ENCODE data around the gene LRRC3B. TPM values are rescaled to one million over a fixed set of nuclear protein-coding genes. Genes with fewer than 3 reads are reported as not detected.

LRRC3B gene
- total RNA-seq, 1 donor: not detected

GRCh38 chr3:26639339-26639738 is 16.8 kb downstream of the LRRC3B start:
- DNase-seq (ENCODE audit: low read depth): no peak
- no peak for TF ChIP-seq CTCF (IDR thresholded peaks at IDR 0.05; ENCODE audit: insufficient read depth, low read length)

GRCh38 chr3:26647078-26647477 is 24.5 kb downstream of the LRRC3B start:
- TF ChIP-seq CTCF (IDR thresholded peaks at IDR 0.05; ENCODE audit: insufficient read depth, low read length): no peak
- DNase-seq (ENCODE audit: low read depth): no peak
- H3K4me3 ChIP-seq (ENCODE audit: low read depth, low read length): no peak overlapping the region

More at GRCh38 chr3:26639339-26639738, 16.8 kb downstream of the LRRC3B start:
- H3K4me3 ChIP-seq (ENCODE audit: low read depth, low read length): no peak overlapping the region

GRCh38 chr3:26648461-26648860 is 25.9 kb downstream of the LRRC3B start:
- no peak overlapping the region for H3K4me3 ChIP-seq (ENCODE audit: low read depth, low read length)
- no peak for TF ChIP-seq CTCF (IDR thresholded peaks at IDR 0.05; ENCODE audit: insufficient read depth, low read length)
- DNase-seq (ENCODE audit: low read depth): no peak

- no peak overlapping the region for H3K4me3 ChIP-seq (ENCODE audit: low read depth, low read length)
- DNase-seq (ENCODE audit: low read depth): no peak
- TF ChIP-seq CTCF (IDR thresholded peaks at IDR 0.05; ENCODE audit: insufficient read depth, low read length): no peak
These were observed 29.6 kb downstream of the LRRC3B start for GRCh38 chr3:26652164-26652563.

GRCh38 chr3:26653811-26654425 is 31.3 kb downstream of the LRRC3B start:
- no peak for TF ChIP-seq CTCF (IDR thresholded peaks at IDR 0.05; ENCODE audit: insufficient read depth, low read length)
- H3K4me3 ChIP-seq (ENCODE audit: low read depth, low read length): no peak overlapping the region
- DNase-seq (ENCODE audit: low read depth): no peak

GRCh38 chr3:26655231-26655630 is 32.7 kb downstream of the LRRC3B start:
- H3K4me3 ChIP-seq (ENCODE audit: low read depth, low read length): no peak overlapping the region
- no peak for TF ChIP-seq CTCF (IDR thresholded peaks at IDR 0.05; ENCODE audit: insufficient read depth, low read length)
- peak; percentile 0 for DNase-seq (ENCODE audit: low read depth)
